ENCODE measurements around the gene ADAMTS2. TPM values are rescaled to one million over a fixed set of nuclear protein-coding genes. Genes with fewer than 3 reads are reported as not detected.

Gene ADAMTS2
- total RNA-seq, 1 donor from 2014 or later, result 61.1 TPM

- no peak for DNase-seq
These were observed 184.7 kb downstream of the ADAMTS2 start for GRCh38 chr5:179160584-179160983.

DNA sequence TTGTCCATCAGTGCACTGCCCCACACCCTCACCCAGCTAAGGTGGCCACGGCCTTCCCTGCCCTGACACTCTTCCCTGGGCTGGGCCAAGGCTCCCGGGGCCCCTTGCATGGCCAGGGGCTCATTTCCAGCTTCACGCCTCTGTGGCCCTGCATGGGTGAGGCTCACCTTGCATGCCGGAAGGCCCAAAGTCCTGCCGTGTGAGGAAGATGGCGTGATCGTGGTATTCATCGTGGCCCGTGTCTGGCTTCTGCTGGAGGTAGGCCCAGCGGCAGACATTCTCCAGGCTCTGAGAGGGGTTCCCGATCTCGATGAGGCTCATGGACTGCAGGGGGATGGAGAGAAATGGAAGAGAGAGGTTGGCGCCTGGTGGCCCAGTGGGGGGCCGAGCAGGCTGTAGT, 186.7 kb downstream of the ADAMTS2 start:
- no peak for DNase-seq

- peak; percentile 42 for DNase-seq
These were observed 190.0 kb downstream of the ADAMTS2 start for GRCh38 chr5:179154991-179155955.

DNA sequence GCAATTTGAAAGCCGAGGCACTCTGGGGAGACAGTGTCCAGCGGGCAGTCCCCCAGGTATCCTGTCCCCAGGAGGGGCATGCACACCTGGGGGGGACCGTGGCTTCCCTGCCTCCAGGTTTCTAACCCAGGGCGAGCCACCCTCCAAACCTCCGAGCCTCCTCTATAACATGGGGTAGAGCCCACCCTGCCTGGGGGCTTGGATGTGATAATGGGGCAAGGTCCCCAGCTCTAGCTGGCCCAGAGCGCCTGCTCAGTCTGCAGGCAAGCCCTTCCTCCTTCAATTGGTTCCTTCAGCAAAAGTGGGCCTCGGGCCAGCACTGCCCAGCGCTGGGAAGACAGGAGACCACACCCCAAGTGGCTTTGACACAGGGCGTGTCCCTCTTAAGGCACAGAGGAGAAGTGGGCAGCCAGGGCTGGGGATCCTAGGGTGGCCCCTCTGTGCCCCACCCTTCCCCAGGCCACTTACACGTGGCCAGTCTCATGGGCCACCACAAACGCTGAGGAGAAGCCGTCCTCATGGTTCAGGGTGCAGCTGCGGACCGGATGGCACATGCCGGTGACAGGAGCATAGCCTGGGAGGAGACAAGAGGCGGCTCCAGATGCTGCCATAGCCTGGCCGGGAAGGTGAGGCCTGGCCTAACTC, 190.8 kb downstream of the ADAMTS2 start:
- DNase-seq, result no peak

GRCh38 chr5:179153921-179154345, 191.3 kb downstream of the ADAMTS2 start:
- DNase-seq, result no peak

DNA sequence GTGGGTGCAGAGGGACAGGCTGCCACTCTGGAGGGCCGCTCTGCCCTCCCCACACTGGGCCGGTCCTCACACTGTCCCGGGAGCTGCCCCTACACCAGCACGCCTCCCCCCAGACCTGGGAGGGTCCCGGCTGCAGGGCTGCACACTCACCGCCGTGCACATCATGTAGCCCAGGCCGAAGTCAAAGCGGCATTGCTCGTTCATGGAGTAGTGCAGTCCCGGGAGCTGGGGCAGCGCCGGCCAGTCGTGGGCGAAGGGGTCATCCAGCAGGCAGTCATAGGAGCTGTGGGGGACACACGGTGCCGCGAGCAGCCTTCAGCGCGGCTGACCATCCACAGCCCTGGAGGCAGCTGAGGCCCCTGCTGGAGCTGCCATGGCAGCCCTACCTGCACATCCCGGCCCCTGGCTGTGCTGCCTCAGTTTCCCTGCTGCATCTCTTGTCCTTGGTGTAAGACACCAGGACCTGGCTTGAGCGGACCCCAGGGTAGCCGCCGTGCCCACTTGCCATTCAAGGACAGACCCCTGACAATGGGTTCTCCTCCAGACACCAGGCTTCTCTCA, 191.8 kb downstream of the ADAMTS2 start:
- DNase-seq, result no peak

DNA sequence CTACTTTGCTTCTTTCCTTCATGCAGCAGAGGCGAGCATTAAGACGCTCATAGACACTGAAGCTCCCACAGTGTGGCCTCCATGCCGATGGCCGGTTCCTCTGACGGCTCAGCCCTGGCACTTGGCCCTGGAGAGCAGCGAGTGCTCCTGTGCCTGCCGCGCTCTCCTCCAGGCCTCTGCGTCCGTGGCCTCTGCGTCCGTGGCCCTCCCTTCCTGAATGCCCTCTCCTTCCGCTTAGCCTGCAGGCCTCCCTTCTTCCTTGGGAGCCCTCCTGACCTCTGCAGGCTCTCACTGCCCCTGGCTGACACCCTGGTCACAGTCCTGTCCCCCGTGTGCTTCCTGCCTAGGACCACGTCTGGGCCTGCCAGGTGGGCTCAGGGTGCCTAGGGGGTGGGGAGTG, 192.3 kb downstream of the ADAMTS2 start:
- DNase-seq, result no peak

- no peak for DNase-seq
These were observed 192.9 kb downstream of the ADAMTS2 start for GRCh38 chr5:179152144-179152895.

DNA sequence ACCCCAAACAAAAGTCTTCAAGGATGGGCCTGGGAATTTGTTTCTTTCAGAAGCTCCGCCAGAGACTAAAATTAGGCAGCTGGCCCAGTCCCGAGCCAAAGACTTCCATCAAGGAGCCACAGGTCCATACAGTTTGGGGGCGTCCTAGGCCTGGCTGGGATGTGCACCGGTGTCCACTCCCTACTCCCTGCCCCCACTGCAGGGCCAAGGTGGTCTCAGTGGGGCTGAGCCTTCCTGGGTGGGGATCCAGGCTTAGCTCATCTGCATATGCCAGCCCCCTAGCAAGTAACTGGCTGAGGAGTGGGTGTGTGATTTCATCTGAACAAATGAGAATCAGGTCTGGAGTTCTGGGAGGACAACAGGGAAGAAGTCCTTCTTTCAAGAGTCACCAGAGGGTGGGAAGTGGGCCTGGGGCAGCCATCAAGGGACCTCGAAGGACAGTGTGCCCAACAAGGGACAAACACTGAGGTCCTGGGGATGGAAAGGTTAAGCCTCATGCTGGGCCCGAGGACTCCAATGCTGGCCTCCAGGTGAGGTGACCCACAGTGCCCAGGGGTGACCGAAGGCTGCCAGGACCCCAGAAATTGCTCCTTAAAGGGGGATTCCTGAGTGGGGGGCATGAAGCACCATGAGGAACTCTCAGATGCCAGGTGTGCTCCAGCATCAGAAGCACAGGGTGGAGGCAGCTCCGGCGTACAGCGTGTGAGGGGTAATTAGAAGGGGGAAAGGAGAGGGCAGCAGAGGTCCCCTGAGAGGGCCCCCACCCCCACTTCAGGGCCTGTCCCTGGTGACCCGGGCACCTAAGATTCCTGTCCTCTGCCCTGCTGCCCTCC, 193.8 kb downstream of the ADAMTS2 start:
- no peak for DNase-seq

GRCh38 chr5:179150011-179150410, 195.2 kb downstream of the ADAMTS2 start:
- DNase-seq, result no peak

GRCh38 chr5:179149278-179149677, 196.0 kb downstream of the ADAMTS2 start:
- DNase-seq, result no peak

GRCh38 chr5:179148703-179149170, 196.5 kb downstream of the ADAMTS2 start:
- no peak for DNase-seq

GRCh38 chr5:179147991-179148702, 197.1 kb downstream of the ADAMTS2 start:
- DNase-seq, result no peak

DNA sequence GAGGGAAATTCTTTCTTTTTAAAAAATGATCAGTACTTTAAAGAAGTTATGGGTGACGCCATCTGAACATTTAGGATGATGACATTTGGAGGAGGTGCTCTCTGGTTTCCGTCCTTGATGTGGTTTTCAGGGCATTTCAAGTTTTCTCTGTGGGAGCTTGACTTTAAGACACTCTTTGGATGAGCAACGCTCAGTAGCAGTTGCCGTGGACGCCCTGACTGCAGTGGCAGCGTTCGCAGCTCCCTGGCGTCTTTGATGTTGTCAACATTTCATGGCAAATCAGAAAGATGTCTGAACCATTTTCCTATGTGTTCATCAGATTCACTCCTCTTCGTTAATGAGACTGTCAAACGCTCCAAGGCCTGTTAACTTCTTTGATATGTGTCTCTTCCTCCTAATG, 199.0 kb downstream of the ADAMTS2 start:
- DNase-seq, result no peak

- DNase-seq, result no peak
These were observed 201.8 kb downstream of the ADAMTS2 start for GRCh38 chr5:179143446-179143845.

- DNase-seq, result no peak
These were observed 202.6 kb downstream of the ADAMTS2 start for GRCh38 chr5:179142434-179143198.

GRCh38 chr5:179141867-179142266, 203.4 kb downstream of the ADAMTS2 start:
- DNase-seq, result no peak

DNA sequence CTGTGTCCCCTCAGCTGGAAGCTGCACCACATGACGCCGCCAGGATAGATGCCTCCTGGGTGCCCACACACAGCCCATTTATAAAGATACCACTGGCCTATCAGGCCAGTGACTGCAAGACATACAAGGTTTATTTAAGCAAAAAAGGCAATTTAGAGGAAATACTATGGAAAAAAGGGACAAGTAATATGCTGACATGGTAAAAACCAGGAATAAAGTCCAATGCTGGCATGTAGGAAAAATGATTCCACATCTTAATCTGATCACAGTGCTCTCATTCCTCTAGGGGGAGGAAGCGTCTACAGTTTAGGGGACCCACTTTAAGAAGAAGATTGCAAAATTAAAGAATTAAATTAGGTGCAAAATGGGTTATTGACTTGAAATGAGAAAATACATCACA, 205.0 kb downstream of the ADAMTS2 start:
- no peak for DNase-seq

DNA sequence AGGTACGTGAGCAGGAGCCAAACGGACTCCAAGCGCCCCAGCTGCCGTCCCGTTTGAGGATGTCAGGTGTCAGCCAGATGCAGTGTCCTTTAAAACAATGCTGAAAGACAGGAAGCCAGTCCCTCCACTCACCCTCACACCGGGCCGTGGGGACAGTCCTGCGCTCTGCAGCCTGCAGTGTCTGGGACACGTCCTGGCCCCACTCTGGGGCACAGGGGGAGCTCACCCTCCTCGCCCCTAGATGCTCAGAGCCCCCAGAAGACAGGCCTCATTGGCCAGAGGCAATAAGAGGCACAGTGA, 205.4 kb downstream of the ADAMTS2 start:
- no peak for DNase-seq

Data from tongue (tissue), 2 donors.